NCI-H2029 (cell line): ENCODE data around the gene HYPK.

Source experiments
- DNase-seq: peaks from one replicate; lab custom pipeline; 2025; lab: John Stamatoyannopoulos, UW

HYPK gene

DNA sequence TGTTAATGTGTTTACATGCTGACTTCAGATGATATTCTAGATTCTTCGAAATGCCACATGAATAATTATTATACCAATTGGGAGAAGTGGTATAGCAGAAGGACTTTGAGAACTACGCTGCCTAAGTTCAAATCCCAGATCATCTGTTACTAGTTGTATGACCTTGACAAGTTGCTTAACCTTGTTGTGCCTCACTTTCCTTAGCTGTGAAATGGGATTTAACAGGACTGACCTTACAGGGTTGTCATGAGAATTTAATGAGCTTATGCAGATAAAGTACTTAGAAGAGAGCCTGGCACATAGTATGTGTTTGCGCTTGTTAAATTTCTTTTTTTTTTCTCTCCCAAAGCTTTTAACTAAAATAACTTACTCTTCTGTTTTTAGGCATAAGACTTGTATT is 50.9 kb downstream of the HYPK start:
- no peak for DNase-seq

DNA sequence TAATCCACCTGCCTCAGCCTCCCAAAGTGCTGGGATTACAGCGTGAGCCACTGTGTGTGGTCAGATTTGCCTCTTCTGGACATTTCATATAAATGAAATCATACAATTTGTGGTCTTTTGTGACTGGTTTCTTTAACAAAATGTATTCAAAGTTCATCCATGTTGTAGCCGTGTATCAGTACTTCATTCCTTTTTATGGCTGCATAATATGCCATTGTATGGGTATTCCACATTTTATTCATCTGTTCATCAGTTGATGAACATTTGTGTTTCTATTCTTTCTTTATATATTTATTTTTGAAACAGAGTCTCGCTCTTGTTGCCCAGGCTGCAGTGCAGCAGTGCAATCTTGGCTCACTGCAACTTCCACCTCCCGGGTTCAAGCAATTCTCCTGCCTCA is 52.2 kb downstream of the HYPK start:
- no peak for DNase-seq
